ENCODE data around the gene PARD3B.

GRCh38 chr2:204885747-204886146, 340.5 kb downstream of the PARD3B start:
- no peak for TF ChIP-seq CTCF (IDR thresholded peaks at IDR 0.05)
- TF ChIP-seq EP300 (IDR thresholded peaks at IDR 0.05), result no peak
- no peak for TF ChIP-seq POLR2A (IDR thresholded peaks at IDR 0.05)

All from stomach (tissue), 4 donors.